CD4-positive, alpha-beta T cell treated with Interleukin-6 for 4 hours (primary cell): ENCODE measurements around the gene ZMIZ1.
A peak's percentile ranks its signal among the peaks of the same experiment; 100 is the strongest.

Source experiments
- DNase-seq: peaks from one replicate; pipeline ENCODE4 v3.0.0-alpha.2; 2020; ENCODE audit warnings: mixed read lengths

ZMIZ1 gene

DNA sequence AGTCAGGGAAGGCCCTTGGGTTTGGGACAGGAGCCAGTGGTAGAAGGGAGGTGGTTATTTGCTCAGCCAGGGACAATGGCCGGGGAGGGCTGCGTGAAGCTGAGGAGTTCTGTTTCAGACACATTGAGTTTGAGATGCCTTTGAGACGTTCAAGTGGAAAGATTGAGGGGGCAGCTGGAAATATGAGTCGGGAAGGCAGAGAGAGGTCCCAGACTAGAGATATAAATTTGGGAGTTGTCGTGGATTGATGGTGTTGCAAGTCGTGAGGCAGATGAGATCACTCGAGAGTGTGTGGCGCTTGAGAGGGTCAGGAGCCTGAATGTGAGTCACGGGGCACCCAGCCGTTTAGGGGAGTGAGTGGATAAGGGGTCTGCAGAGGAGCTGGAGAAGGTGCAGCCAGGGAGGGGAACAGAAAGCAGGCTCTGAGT, 73.3 kb downstream of the ZMIZ1 start:
- DNase-seq, result no peak

- no peak for DNase-seq
Measured at GRCh38 chr10:79142522-79143309, 74.0 kb downstream of the ZMIZ1 start.

DNA sequence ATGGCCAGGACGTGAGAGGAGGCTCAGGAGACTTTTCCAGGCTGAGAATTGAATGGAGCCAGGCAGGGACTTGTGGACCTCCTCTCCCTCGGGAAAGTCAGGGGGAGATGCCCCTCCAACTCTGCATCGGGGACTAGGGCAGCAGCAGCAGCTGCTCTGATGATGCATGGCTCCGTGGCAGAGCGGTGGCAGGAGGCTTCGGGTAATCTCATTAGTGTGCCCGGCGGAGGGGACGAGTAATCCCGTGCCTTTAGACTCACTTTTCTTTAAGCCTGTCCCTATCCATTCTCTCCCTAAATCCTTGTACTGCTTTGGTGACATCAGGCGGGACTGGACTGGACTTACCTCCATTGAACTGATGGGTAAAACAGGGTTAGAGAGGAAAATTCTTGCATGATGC, 75.1 kb downstream of the ZMIZ1 start:
- no peak for DNase-seq

- DNase-seq, result no peak
Measured at GRCh38 chr10:79144351-79145173, 75.8 kb downstream of the ZMIZ1 start.

DNA sequence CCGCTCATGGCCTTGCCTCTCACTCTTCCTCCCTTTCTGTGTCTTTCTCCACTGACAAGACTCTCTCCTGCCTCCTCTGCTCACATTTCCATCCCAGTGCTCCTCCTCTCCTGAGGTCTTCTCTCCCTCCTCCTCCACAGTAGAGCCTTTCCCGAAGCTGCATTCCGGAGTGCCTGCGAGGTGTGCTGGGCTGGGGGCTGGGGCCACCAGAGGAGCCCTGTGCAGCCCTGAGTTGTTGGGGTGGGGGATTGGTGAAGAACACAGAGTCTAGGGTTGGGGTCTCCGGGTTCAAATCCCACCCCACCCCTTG, 76.4 kb downstream of the ZMIZ1 start:
- DNase-seq, result no peak

GRCh38 chr10:79145517-79146470, 77.0 kb downstream of the ZMIZ1 start:
- no peak for DNase-seq

DNA sequence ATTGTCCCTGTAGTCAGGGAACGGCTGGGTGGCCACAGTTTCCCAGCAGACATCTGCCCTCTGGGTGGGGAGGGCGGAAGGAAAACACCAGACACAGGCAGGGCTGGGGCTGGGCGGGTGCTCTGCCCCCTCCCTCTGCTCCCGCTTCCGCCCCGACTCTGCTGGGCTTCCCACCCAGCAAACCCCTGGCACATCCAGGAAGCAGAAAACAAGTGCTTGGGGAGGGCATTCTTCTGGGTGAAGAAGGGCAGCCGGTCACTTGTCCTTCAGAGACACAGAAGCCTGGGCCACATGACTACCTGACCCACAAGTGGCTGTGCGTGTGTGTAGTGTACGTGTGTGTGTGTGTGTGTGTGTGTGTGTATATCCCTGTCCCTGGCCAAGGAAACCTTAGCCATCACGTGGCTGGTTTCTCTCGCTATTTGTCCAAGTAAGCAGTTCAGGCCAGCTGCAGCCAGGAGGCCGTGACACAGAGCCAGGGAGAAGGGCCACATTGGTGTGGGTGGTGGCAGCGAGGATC, 77.9 kb downstream of the ZMIZ1 start:
- peak; percentile 61 for DNase-seq

- no peak for DNase-seq
Measured at GRCh38 chr10:79147306-79147705, 78.5 kb downstream of the ZMIZ1 start.

DNA sequence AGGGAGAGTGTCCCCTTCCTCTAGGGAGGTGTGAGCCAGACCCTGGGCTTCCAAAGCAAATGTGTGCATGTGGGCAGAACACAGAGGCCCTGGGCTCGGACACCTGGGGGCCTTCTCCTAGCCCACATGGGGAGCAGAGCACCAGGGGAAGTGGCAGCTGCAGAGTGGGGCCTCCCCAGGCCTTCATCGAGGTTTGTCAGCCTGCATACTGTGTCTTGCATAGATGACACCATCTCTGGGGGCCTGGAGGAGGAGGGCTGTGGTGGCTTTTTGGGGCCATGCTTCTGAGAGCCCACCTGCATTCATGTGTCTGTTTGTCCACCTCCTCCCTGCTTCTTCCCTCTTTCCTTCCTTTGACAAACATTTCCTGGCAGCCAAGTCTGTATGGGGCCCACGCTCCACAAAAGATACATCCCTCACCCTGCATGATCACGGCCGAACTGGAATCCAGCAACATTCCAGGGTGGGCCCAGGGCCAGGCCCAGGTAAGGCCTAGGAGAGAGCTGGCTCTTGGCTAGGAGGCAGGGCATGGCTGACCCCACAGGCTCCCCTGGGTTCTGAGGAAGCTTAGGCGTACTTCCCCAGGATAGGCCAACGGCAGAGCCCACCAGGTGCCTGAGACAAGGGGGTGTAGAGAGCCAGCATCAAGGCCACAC, 79.2 kb downstream of the ZMIZ1 start:
- DNase-seq, result no peak

DNA sequence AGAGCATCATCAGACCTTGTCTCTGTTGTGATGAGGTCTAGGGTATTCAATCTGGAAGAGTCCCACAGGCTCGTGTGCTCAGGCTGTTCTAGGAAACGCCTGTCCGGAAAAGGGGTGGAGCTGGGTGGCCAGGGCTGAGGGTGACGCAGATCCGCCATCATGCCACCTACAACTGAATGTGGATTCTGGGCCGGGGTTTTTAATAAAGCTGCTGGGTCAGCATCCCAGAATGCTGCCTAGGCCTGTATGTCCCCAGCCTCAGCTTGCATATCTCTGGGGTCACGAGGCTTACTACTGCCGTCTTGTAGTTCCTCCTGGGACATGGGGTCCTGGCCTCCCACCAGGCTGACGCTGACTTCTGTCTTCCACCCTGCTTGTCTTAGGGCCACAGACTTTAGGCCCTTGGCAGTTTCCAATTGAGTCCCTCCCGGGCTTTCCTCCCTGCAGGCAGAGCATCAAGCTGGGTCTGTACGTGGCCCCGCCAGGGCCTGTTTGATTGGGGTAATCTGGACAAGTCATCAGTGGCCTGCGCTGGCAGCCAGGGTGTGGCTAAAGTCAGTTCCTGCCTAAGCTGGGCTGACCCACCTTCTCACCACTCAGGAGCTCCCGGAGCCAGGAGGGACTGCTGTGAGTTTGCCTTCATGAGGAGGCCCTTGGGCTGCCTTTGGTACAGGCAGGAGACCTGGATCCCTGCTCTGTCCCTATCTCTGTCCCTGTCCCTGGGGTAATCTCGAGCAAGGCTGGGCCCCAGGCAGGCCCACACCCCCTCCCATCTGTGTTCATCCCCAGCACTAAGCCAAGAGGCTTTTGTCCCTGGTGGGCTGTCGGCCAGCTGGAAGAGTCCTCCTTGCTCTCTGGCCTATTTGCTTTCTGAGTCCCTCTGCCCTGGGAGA, 79.9 kb downstream of the ZMIZ1 start:
- no peak for DNase-seq

GRCh38 chr10:79149345-79149661, 80.5 kb downstream of the ZMIZ1 start:
- DNase-seq, result no peak

DNA sequence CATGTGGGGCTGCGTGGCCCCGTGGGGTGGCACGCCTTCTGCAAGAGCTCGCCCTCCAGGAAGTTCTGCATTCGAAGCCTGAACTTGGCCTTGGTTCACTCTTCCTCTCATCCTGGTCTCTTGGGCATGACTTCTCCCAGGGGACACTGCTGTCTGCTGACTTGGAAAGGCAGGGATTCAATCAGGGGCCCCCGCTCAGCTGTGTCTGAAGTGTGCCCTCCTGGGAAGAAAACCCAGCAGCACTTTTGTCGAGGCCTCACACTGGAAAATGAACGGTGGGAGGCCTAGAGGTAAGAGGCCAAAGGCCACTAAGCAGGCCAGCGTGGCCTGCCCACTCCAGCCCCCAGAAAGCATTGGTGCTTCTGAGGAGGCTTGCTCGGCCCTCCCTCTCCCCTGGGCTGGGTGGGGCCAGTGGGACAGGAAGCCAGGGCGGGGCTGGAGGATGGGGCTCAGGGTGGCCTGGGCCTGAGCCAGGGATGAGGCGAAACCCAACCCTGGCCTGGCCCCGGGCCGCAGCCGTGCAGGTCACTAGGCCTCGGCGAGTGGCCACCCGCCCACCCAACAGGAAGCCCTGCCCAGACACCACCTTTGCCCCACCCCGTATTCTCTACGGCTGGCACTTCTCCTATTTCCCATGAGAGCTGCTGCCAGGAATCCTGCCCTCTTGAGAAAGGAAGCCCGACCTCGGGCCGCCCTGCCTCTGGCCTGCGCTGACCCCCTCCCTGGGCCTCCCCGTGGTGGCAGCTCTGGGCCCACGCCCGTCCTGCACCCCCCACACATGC, 81.1 kb downstream of the ZMIZ1 start:
- peak; percentile 65 for DNase-seq

GRCh38 chr10:79150444-79150754, 81.6 kb downstream of the ZMIZ1 start:
- DNase-seq, result no peak

- no peak for DNase-seq
Measured at GRCh38 chr10:79152423-79152817, 83.7 kb downstream of the ZMIZ1 start.

DNA sequence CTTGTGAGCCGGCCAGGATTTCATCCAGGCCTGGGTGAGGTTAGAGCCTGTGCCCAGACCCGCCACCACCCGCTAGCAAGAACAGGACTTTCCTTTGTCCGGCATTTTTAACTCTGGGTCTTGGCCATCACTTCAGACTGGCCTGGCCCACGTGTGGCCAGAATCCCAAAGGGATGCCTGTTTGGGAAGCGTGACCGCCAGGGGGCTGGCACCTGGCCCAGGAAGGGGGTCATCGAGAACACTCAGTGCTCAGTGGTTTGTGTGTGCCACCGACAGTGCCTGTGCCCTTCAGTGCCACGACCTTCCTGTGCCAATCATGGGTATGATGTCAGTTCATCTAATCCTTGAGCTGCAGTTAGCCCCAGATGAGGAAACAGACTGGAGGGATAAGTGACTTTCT, 85.0 kb downstream of the ZMIZ1 start:
- no peak for DNase-seq

DNA sequence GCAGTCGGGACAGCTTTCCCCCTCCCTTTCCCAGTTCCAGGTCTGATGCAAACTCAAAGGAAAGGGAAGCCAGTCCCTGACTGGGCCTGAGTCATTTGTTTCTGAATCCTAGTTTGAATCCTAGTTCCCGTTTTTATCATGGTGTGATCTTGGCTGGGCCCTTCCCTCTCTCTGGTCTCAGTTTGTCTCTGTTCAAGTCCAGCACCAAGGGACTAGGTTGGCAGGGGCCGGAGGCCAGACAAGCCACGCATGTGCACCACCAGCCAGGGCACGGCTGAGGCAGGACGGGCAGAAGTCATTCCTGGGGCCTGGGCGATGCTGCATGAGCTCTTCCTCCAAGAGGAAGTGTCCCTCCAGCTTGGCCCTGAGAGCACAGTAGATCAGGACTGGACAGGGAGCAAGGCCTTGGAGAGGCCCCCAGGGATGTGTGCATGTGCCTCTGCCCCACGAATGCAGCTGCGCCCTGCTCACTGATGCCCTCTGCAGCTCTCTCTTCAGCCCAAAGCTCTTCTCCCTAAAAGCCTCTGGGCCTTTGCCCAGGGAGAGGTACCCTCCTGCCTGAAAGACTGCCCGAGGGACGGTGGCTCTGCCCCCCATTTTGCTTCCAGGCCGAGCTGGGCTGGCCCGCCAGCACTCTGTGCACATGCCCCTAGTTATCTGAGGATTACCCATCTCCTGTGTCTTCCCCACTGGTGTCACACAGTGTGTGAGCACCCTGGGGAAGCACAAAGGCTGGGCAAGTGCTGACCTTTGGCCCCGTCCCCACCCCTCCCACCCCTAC, 86.7 kb downstream of the ZMIZ1 start:
- no peak for DNase-seq

GRCh38 chr10:79156334-79157274, 87.8 kb downstream of the ZMIZ1 start:
- no peak for DNase-seq

DNA sequence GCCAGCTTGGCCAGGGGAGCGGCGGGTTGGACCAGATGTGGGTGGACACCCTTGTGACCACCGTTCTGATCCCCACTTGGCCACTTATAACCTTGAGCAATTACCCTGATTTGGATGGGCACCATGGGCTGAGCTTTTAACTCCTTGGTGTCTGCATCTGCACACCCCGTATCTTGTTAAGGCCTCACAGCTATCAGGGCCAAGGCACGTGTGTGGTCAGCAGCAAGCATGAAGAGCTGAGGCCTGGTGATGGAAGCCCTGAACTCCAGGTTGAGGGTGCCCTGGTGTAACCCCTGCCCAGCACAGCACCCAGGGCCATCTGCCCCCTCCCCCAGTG, 89.2 kb downstream of the ZMIZ1 start:
- DNase-seq, result no peak
